GM12875 (cell line): ENCODE data around the gene EFEMP1.

Experiments
- H3K4me3 ChIP-seq: one replicate; pipeline ENCODE4 v1.5.1; 2011; ENCODE audit warnings: low read depth, low read length, control low read depth
- TF ChIP-seq, protein P1 (sequence below): IDR thresholded peaks from 2 replicates; pipeline ENCODE4 v1.5.1; 2011; ENCODE audit warnings: low read depth, mild to moderate bottlenecking, control low read depth, inconsistent platforms, low read length, moderate library complexity, borderline replicate concordance; ENCODE audit not compliant: insufficient read depth

The EFEMP1 gene

DNA sequence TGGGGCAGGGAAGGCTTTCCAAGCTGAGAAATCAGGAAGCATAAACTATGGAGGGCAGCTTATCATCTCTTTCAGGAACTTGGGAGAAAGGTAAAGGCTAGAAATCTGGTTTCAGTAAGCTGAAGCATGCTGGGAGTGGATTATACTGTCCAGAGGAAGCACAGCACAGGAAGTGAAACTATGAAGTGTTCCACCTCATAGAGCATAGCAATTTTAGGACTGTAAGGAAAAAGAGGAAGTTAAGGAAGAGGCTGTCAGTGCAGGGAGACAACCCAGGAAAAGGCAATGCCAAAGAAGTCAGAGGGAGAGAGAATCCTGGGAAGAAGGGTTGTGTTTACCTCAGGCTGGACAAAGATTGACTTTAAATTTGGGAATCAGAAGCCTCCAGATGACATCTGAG, 51.9 kb downstream of the EFEMP1 start:
- no peak overlapping the region for H3K4me3 ChIP-seq
- TF ChIP-seq, protein P1, sequence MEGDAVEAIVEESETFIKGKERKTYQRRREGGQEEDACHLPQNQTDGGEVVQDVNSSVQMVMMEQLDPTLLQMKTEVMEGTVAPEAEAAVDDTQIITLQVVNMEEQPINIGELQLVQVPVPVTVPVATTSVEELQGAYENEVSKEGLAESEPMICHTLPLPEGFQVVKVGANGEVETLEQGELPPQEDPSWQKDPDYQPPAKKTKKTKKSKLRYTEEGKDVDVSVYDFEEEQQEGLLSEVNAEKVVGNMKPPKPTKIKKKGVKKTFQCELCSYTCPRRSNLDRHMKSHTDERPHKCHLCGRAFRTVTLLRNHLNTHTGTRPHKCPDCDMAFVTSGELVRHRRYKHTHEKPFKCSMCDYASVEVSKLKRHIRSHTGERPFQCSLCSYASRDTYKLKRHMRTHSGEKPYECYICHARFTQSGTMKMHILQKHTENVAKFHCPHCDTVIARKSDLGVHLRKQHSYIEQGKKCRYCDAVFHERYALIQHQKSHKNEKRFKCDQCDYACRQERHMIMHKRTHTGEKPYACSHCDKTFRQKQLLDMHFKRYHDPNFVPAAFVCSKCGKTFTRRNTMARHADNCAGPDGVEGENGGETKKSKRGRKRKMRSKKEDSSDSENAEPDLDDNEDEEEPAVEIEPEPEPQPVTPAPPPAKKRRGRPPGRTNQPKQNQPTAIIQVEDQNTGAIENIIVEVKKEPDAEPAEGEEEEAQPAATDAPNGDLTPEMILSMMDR: no peak

DNA sequence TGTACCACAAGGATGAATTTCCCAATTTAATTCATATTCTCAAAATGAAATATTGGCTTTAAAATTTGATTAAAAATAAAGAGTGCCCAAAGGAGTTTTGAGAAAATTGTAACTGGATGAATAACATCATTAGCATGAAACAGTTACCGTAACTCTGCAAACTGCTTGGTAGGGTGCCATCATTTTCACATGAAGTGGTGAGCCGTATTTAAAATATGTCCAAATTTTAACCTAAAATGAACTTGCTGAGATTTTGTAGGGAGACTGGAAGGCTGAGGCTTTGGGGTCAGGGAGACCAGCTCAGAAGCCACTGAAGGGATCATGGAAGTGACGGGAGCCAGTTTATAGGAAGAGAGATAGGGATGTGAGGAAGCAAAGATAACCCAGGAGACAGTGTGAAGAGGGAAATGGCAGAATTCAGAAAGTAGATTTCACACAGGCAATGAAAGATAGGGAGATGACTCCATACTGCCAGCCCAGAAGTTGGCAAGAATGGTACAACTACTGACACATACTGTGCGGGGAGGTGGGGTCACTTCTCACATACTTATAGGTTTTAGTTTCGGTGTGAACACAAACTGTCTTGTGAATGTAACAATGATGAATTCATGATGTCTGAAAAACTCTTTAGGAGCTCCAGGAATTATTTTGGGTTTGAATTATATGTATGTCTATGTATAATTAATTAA, 53.8 kb downstream of the EFEMP1 start:
- H3K4me3 ChIP-seq: no peak overlapping the region
- TF ChIP-seq, protein P1: no peak

DNA sequence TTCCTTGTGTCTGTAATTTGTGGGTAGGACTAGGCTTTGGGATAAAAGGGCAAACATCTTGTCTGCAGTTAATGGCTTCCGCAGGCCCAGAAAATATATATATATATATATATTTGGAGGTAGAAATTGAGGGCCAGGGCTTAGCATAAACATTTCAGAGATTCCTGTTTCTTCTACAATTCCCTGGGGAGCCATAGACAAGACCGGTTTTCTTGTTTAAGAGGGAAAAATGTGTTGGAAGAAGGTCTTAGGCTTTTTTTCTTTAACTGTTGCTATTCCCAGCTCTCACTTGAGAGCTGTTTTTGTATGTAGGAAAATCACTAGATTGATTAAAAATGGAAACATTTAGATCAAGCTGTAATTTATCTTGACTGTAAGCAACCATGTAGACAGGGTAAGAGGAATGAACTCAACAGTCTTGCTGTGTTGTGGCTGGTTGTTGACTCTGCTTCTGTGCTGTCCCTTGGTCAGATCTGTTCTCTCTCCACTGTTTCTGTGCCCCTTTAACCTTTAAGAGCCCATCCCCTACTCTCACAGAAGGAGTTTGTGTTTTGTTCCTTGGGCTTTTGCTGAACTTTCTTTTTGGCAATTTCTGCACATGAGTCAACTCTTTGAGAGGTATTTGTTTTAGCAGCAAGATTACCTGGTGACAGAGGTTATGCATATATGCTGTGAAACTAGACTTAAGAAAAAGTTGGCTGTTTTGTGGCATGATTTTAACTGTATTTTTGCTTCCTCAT, 58.3 kb downstream of the EFEMP1 start:
- no peak overlapping the region for H3K4me3 ChIP-seq
- TF ChIP-seq, protein P1: no peak

DNA sequence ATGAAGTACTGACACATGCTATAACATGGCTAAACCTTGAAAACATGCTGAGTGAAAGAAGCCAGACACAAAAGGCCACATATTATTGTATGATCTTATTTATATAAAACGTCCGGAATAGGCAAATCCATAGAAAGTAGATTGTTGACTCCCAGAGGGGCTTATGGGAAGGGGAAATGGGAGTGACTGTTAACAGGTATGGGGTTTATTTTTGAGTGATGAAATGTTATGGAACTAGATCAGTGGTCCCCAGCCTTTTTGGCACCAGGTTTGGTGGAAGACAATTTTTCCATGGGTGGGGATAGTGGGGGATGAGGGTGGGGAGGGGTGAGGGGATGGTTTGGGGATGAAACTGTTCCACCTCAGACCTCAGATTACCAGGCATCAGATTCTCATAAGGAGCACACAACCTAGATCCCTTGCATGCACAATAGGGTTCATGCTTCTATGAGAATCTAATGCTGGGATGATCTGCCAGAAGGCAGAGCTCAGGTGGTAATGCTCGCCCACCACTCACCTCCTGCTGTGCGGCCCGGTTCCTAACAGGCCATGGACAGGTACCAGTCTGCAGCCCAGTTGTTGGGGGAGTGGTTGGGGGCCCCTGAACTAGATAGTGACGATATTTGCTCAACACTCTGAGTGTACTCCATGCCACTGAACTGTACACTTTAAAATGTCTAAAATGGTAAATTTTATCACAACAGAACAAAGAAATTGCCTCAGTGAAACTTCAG, 59.1 kb downstream of the EFEMP1 start:
- TF ChIP-seq, protein P1: no peak
- no peak overlapping the region for H3K4me3 ChIP-seq

DNA sequence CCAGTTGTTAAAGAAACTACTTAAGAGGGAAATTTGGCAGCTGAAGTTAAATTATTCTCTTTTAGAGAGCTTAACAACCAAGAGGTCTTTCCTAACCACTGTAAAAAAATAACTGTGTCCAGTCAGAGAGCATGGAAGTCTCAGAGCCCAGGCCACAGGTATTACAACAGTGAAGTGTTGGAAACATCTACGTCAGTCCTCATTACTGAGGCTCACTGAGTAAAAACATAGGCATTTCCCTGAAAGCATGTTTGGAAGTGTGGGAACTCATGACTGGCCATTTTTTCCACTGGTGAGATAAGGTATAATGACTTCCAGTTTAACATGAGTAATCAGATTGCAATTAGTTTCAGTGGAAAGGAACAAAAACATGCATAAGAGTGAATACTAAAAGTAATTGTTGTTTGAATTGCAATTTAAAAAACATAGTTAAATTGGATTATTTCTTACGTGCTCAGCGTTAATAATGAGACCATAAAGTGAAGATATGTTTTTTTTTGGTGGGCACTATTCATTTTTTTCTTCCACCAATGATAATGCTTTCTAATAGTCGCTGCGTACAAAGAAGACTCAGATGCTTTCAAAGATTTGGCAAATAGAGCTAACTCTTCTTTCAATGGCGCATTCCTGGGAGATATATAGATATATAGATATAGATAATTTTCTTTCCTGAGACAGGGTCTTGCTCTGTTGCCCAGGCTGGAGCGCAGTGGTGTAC, 60.8 kb downstream of the EFEMP1 start:
- H3K4me3 ChIP-seq: no peak overlapping the region
- TF ChIP-seq, protein P1: no peak

DNA sequence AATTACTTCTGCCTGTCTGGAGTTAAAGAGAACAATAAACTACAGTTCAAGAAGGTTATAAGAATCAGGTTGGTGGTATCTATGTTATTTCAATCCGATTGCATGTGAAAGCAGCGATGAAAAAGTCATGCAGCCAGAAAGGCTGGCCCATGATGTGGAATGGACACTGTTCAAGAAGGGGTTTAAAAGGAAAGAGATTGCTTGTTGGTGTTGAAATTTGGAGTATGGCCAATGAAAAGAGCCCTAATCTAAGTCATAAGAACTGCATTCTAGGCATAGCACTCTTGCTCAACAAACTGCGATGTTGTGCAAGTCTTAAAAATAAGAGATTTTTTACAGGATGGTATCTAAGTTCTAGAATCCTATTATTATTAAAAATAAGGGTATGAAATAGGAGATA, 61.3 kb downstream of the EFEMP1 start:
- H3K4me3 ChIP-seq: no peak overlapping the region
- TF ChIP-seq, protein P1: no peak
